Skeletal muscle tissue (tissue), 4 donors: ENCODE measurements around the gene ANK2. TPM values are rescaled to one million over a fixed set of nuclear protein-coding genes. Genes with fewer than 3 reads are reported as not detected.

Experiments
- H3K27ac ChIP-seq: one replicate; pipeline ENCODE4 v1.7.0; 2013; ENCODE audit warnings: mild to moderate bottlenecking, low read depth, low read length, inconsistent platforms
- H3K27me3 ChIP-seq, 3 donors: one replicate each; pipeline ENCODE4 v1.7.0; 2013; ENCODE audit warnings: low read length in 3 of 3; ENCODE audit not compliant: control insufficient read depth in 3 of 3, insufficient read depth in 3 of 3
- H3K36me3 ChIP-seq, 3 donors: one replicate each; pipeline ENCODE4 v1.7.0; 2013; ENCODE audit warnings: low read length in 3 of 3; ENCODE audit not compliant: control insufficient read depth in 3 of 3, insufficient read depth in 3 of 3
- H3K4me1 ChIP-seq, 3 donors: one replicate each; pipeline ENCODE4 v1.7.0; 2013; ENCODE audit warnings: low read length in 3 of 3, mild to moderate bottlenecking in 3 of 3; ENCODE audit not compliant: control insufficient read depth in 3 of 3, insufficient read depth in 3 of 3
- H3K4me3 ChIP-seq, 3 donors: one replicate each; pipeline ENCODE4 v1.7.0; 2013; ENCODE audit warnings: low read length in 3 of 3
- H3K9ac ChIP-seq, 3 donors: one replicate each; pipeline ENCODE4 v1.7.0; 2013; ENCODE audit warnings: low read length in 3 of 3, mild to moderate bottlenecking in 3 of 3, moderate library complexity in 2 of 3, low read depth in 1 of 3
- H3K9me3 ChIP-seq, 3 donors: one replicate each; pipeline ENCODE4 v1.7.0; 2013; ENCODE audit warnings: low read length in 3 of 3; ENCODE audit not compliant: control insufficient read depth in 3 of 3
- total RNA-seq: library from RNA; depleted of rRNA; stranded (reverse); fragments of >200 nt; gene quantifications from one replicate; pipeline ENCODE4 v1.2.3, GENCODE V29; 2014
- donor health status: Osteomylitis.

Gene ANK2
- total RNA-seq, 1 donor from 2014 or later: 383 TPM

- no peaks in the 10 kb centered on the region for H3K27me3 ChIP-seq
- H3K36me3 ChIP-seq: no peaks in the 10 kb centered on the region
- no peaks in the 10 kb centered on the region for H3K9me3 ChIP-seq
- H3K4me1 ChIP-seq: peaks cover 0 to 7% (median 2%) of the 10 kb centered on the region in 3 donors
- no peak overlapping the region for H3K4me3 ChIP-seq
- H3K27ac ChIP-seq: no peak overlapping the region
- no peak overlapping the region for H3K9ac ChIP-seq
Observed at GRCh38 chr4:113141901-113142346, 92.5 kb downstream of the ANK2 start.

DNA sequence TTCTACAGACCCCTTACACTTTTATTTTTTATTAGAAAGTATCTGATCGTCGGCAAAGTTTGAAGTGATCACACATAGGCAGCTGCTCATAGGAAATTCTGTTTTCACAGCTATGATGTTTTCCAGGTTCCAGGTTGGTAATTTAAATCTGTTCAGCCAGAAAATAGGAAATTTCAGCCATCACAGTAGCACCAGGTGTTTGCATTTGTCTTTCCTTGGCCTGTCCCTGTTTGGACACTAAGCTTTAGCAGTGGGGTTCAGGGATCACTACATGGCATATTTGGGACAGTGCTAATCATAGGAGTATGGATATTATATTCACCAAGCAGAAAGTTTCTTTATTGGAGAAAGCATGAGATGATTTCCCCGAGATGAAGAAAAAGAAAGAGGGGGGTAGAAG lies 92.9 kb downstream of the ANK2 start:
- no peak overlapping the region for H3K4me3 ChIP-seq
- H3K36me3 ChIP-seq: no peaks in the 10 kb centered on the region
- no peaks in the 10 kb centered on the region for H3K27me3 ChIP-seq
- H3K27ac ChIP-seq: no peak overlapping the region
- H3K9ac ChIP-seq: no peak overlapping the region
- H3K4me1 ChIP-seq: peaks cover 2 to 7% (median 2%) of the 10 kb centered on the region in 3 donors
- H3K9me3 ChIP-seq: no peaks in the 10 kb centered on the region

- no peaks in the 10 kb centered on the region for H3K27me3 ChIP-seq
- no peak overlapping the region for H3K4me3 ChIP-seq
- H3K9ac ChIP-seq: no peak overlapping the region
- H3K27ac ChIP-seq: no peak overlapping the region
- H3K9me3 ChIP-seq: no peaks in the 10 kb centered on the region
- H3K4me1 ChIP-seq: peaks cover 2 to 13% (median 7%) of the 10 kb centered on the region in 3 donors
- no peaks in the 10 kb centered on the region for H3K36me3 ChIP-seq
Observed at GRCh38 chr4:113144091-113144490, 94.6 kb downstream of the ANK2 start.

DNA sequence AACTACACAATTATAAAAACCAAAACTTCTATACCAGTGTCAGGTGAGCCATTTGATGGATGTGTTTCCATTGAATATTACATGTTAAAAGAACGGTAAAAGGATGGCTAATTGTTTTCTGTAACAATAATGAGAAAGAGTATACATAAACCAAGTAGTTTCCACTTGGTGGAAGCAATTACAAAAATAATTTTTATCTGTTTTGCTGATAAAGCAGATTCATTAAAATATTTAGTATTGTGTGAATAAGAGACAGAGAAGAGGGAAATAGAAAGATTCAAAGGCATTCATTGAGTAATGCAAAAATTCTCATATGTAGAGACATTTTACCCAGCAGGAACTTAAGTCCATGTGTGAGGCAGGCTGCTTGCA lies 95.7 kb downstream of the ANK2 start:
- H3K36me3 ChIP-seq: no peaks in the 10 kb centered on the region
- peaks cover 2 to 13% (median 7%) of the 10 kb centered on the region in 3 donors for H3K4me1 ChIP-seq
- H3K27ac ChIP-seq: peak overlapping the region; percentile 83
- no peaks in the 10 kb centered on the region for H3K27me3 ChIP-seq
- H3K9ac ChIP-seq: peak overlapping the region in 2 of 3 donors; percentile 80 to 82
- H3K4me3 ChIP-seq: peak overlapping the region; percentile 66 to 71 (median 70)
- no peaks in the 10 kb centered on the region for H3K9me3 ChIP-seq

DNA sequence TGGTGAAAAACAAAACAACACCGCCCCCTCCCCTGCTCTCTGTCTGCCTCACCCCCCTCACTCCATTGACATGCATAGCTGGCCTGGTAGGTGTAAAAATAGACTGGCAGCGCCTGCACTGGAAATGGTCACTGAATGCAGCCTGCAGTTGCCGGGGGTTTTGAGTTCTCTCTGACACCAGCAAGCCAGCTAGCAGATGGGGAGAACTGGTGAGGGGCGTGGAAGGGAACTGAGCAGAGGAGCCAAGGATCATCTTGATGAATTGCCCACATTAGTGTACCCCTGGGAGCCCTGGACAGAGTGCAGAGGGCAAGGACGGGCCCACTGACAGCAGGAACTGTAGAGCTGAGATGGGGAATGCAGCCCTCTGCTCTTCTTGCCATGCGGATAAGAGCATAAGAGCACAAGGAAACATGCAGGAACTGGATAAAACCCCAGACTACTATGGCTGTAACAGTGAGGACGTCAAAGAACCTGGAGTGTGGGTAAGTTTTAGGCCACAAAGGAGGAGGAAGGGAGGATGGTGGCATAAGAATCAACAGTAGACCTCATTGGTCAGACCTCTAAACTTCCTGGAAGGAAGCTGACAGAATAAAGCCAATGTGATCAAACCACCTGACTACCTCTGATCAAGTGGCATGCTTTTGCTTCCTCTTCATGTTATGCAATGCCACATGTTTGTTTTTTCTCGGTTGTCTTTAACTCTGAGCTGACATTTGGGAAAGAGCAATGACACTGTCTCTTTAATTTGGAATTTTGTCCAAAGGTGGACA lies 96.3 kb downstream of the ANK2 start:
- Histone ChIP-seq H3K9me3 (no peaks in the 10 kb centered on the region), H3K9ac (peak overlapping the region; percentile 62 to 89 (median 80)), H3K4me3 (peak overlapping the region; percentile 66 to 71 (median 70)), H3K27ac (peak overlapping the region; percentile 83), H3K36me3 (no peaks in the 10 kb centered on the region), H3K4me1 (peaks cover 2 to 13% (median 7%) of the 10 kb centered on the region in 3 donors), H3K27me3 (no peaks in the 10 kb centered on the region)

DNA sequence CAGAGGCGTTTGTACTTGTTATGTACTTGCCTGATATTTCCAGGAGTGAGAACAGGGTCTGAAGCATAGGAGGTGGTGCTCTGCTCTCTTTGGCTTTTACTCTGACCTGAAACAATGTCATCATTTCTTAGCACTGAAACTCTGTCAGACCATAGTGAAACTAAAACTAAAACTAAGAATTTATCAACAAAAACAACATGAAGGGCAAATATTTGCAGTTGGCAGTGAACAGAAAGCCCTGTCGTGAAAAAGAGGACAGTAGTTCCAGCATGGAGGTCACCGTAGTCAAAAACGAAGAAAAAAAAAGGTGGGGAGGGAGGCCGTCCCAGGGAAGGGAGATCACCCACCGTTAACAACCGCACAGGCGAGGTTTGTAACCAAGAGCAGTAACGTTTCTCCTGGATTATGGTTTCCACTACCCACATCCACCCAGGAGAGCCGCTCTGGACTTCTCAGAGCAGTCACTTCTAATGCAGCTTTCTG lies 97.5 kb downstream of the ANK2 start:
- Histone ChIP-seq H3K9ac (peak overlapping the region; percentile 72 to 89 (median 75)), H3K27ac (peak overlapping the region; percentile 76), H3K27me3 (no peaks in the 10 kb centered on the region), H3K9me3 (no peaks in the 10 kb centered on the region), H3K4me1 (peaks cover 2 to 13% (median 7%) of the 10 kb centered on the region in 3 donors), H3K4me3 (peak overlapping the region; percentile 62 to 69 (median 65)), H3K36me3 (no peaks in the 10 kb centered on the region)

DNA sequence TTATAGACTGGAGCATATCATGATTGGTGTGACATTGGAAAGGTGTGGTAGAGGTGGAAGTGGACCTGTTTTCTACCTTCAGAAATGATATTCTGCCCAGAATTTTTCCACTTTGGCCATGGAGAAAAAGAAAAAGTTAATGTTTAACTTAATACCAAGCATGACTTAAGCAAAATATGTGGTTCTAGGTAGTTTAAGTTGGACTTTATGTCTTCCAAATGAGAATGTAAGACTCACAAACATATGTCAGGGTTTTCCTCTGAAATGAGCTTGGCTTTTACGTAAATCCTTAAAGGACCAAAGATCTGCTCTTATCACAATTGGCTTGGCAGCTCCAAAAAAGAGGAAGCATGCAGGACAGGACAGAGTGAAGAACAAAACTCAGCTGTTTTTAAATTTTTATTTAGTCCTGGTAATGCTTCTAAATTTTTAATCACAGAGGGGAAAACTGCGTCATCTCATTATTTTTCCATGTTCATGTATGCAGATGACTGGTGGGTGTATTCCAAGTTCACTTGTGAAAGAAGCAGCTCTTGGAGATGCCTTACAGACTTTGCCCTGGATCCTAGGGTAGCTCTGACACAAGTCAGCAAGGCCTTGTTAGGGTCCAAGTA lies 98.2 kb downstream of the ANK2 start:
- no peaks in the 10 kb centered on the region for H3K27me3 ChIP-seq
- no peaks in the 10 kb centered on the region for H3K9me3 ChIP-seq
- H3K36me3 ChIP-seq: no peaks in the 10 kb centered on the region
- H3K4me3 ChIP-seq: peak overlapping the region; percentile 62 to 69 (median 65)
- H3K4me1 ChIP-seq: peaks cover 0 to 13% (median 7%) of the 10 kb centered on the region in 3 donors
- H3K27ac ChIP-seq: peak overlapping the region; percentile 76
- H3K9ac ChIP-seq: peak overlapping the region; percentile 46 to 75 (median 72)

DNA sequence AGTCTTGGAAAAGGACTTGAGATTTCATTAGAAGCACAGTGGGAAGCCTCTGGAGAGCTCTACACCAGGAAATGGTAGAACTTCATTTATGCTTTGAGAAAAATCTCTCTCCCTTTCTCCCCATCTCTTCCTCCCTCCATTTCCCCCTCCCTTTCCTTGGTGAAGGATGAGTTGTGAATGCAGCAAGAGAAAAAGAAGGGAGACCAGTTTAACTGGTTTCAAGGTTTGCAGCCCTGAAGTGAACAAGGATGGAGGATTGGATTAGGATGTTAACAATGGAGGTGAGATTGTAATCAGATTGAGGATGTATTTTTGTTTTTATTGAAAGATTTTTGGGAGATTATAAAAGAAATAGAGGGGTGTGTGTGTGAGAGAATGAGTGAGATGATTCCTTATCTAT lies 99.5 kb downstream of the ANK2 start:
- Histone ChIP-seq H3K4me1 (peaks cover 0 to 13% (median 7%) of the 10 kb centered on the region in 3 donors), H3K27ac (no peak overlapping the region), H3K9me3 (no peaks in the 10 kb centered on the region), H3K4me3 (no peak overlapping the region), H3K36me3 (no peaks in the 10 kb centered on the region), H3K9ac (no peak overlapping the region), H3K27me3 (no peaks in the 10 kb centered on the region)

GRCh38 chr4:113153529-113154101 lies 104.2 kb downstream of the ANK2 start:
- no peaks in the 10 kb centered on the region for H3K27me3 ChIP-seq
- H3K27ac ChIP-seq: no peak overlapping the region
- H3K9me3 ChIP-seq: no peaks in the 10 kb centered on the region
- no peak overlapping the region for H3K9ac ChIP-seq
- no peaks in the 10 kb centered on the region for H3K36me3 ChIP-seq
- peaks cover 0 to 3% (median 0%) of the 10 kb centered on the region in 3 donors for H3K4me1 ChIP-seq
- no peak overlapping the region for H3K4me3 ChIP-seq

GRCh38 chr4:113154281-113154680 lies 104.8 kb downstream of the ANK2 start:
- Histone ChIP-seq H3K9me3 (no peaks in the 10 kb centered on the region), H3K4me3 (no peak overlapping the region), H3K9ac (no peak overlapping the region), H3K27ac (no peak overlapping the region), H3K27me3 (no peaks in the 10 kb centered on the region), H3K4me1 (peaks cover 0 to 3% (median 0%) of the 10 kb centered on the region in 3 donors), H3K36me3 (no peaks in the 10 kb centered on the region)
